ENCODE results near the gene RNF175.

The RNF175 gene

GRCh38 chr4:153785910-153786721, 26.3 kb upstream of the RNF175 start:
- DNase-seq (ENCODE audit: low read depth in 2 of 2) = no peak

GRCh38 chr4:153784166-153784699, 24.4 kb upstream of the RNF175 start:
- DNase-seq (ENCODE audit: low read depth in 2 of 2) = no peak

GRCh38 chr4:153782581-153782980, 22.8 kb upstream of the RNF175 start:
- DNase-seq (ENCODE audit: low read depth in 2 of 2) = no peak

GRCh38 chr4:153781717-153782416, 22.0 kb upstream of the RNF175 start:
- DNase-seq (ENCODE audit: low read depth in 2 of 2) = no peak

GRCh38 chr4:153781280-153781679, 21.5 kb upstream of the RNF175 start:
- no peak for DNase-seq (ENCODE audit: low read depth in 2 of 2)

GRCh38 chr4:153780876-153781275, 21.1 kb upstream of the RNF175 start:
- DNase-seq (ENCODE audit: low read depth in 2 of 2) = no peak

GRCh38 chr4:153780221-153780620, 20.4 kb upstream of the RNF175 start:
- no peak for DNase-seq (ENCODE audit: low read depth in 2 of 2)

GRCh38 chr4:153778383-153778782, 18.6 kb upstream of the RNF175 start:
- DNase-seq (ENCODE audit: low read depth in 2 of 2) = no peak

- DNase-seq (ENCODE audit: low read depth in 2 of 2) = no peak
Measured at GRCh38 chr4:153777421-153777820, 17.6 kb upstream of the RNF175 start.

- DNase-seq (ENCODE audit: low read depth in 2 of 2) = no peak
Measured at GRCh38 chr4:153776601-153777000, 16.8 kb upstream of the RNF175 start.

GRCh38 chr4:153773236-153773690, 13.4 kb upstream of the RNF175 start:
- DNase-seq (ENCODE audit: low read depth in 2 of 2) = no peak

GRCh38 chr4:153771046-153771445, 11.2 kb upstream of the RNF175 start:
- no peak for DNase-seq (ENCODE audit: low read depth in 2 of 2)

- DNase-seq (ENCODE audit: low read depth in 2 of 2) = no peak
Measured at GRCh38 chr4:153766758-153767157, 6.9 kb upstream of the RNF175 start.

- DNase-seq (ENCODE audit: low read depth in 2 of 2) = no peak
Measured at GRCh38 chr4:153765894-153766293, 6.1 kb upstream of the RNF175 start.

GRCh38 chr4:153764601-153765368, 5.0 kb upstream of the RNF175 start:
- DNase-seq (ENCODE audit: low read depth in 2 of 2) = no peak

GRCh38 chr4:153763404-153763803, 3.6 kb upstream of the RNF175 start:
- DNase-seq (ENCODE audit: low read depth in 2 of 2) = no peak

- DNase-seq (ENCODE audit: low read depth in 2 of 2) = no peak
Measured at GRCh38 chr4:153758688-153759406, 977 bp downstream of the RNF175 start.

GRCh38 chr4:153758136-153758535, 1.7 kb downstream of the RNF175 start:
- DNase-seq (ENCODE audit: low read depth in 2 of 2) = no peak

- DNase-seq (ENCODE audit: low read depth in 2 of 2) = no peak
Measured at GRCh38 chr4:153757407-153757806, 2.4 kb downstream of the RNF175 start.

- no peak for DNase-seq (ENCODE audit: low read depth in 2 of 2)
Measured at GRCh38 chr4:153755186-153755585, 4.6 kb downstream of the RNF175 start.

- DNase-seq (ENCODE audit: low read depth in 2 of 2) = peak; percentile 7 to 26
Measured at GRCh38 chr4:153750197-153750817, 9.5 kb downstream of the RNF175 start.

Measured in stimulated activated CD8-positive, alpha-beta memory T cell treated with anti-CD3 and anti-CD28 coated beads, Interleukin-15, amount 100 ng/mL, for 48 hours (primary cell).